Measurements from ENCODE around the gene LRFN3.
A peak's percentile ranks its signal among the peaks of the same experiment; 100 is the strongest.
"Not testable (repeated sequence)": the region's sequence is repeated elsewhere in the genome, so short reads cannot be mapped to it uniquely, and the experiment has no call there.

LRFN3 gene

GRCh38 chr19:35960432-35960972 lies 24.3 kb downstream of the LRFN3 start:
- no peak for FAIRE-seq
- DNase-seq (ENCODE audit: extremely low spot score, insufficient read length, low read depth), result no peak

GRCh38 chr19:35963514-35963913 lies 27.3 kb downstream of the LRFN3 start:
- FAIRE-seq (no peak), DNase-seq (ENCODE audit: extremely low spot score, insufficient read length, low read depth) (no peak)

GRCh38 chr19:35966771-35967170 lies 30.6 kb downstream of the LRFN3 start:
- DNase-seq (ENCODE audit: extremely low spot score, insufficient read length, low read depth), result no peak
- no peak for FAIRE-seq

- no peak for DNase-seq (ENCODE audit: extremely low spot score, insufficient read length, low read depth)
- no peak for FAIRE-seq
These were observed 37.3 kb downstream of the LRFN3 start for GRCh38 chr19:35973487-35973886.

- DNase-seq (ENCODE audit: extremely low spot score, insufficient read length, low read depth) (no peak), FAIRE-seq (no peak)
These were observed 39.5 kb downstream of the LRFN3 start for GRCh38 chr19:35975608-35976214.

GRCh38 chr19:35977446-35978222 lies 41.5 kb downstream of the LRFN3 start:
- no peak for FAIRE-seq
- no peak for DNase-seq (ENCODE audit: extremely low spot score, insufficient read length, low read depth)

- DNase-seq (ENCODE audit: extremely low spot score, insufficient read length, low read depth) (no peak), FAIRE-seq (no peak)
These were observed 42.1 kb downstream of the LRFN3 start for GRCh38 chr19:35978271-35978670.

- DNase-seq (ENCODE audit: extremely low spot score, insufficient read length, low read depth) (no peak), FAIRE-seq (no peak)
These were observed 42.7 kb downstream of the LRFN3 start for GRCh38 chr19:35978832-35979365.

GRCh38 chr19:35980997-35981396 lies 44.8 kb downstream of the LRFN3 start:
- FAIRE-seq; DNase-seq (ENCODE audit: extremely low spot score, insufficient read length, low read depth): not testable (repeated sequence)

- DNase-seq (ENCODE audit: extremely low spot score, insufficient read length, low read depth) (no peak), FAIRE-seq (no peak)
These were observed 47.0 kb downstream of the LRFN3 start for GRCh38 chr19:35983177-35983576.

- FAIRE-seq (no peak), DNase-seq (ENCODE audit: extremely low spot score, insufficient read length, low read depth) (no peak)
These were observed 49.9 kb downstream of the LRFN3 start for GRCh38 chr19:35986111-35986510.

- DNase-seq (ENCODE audit: extremely low spot score, insufficient read length, low read depth) (no peak), FAIRE-seq (peak; percentile 54)
These were observed 50.7 kb downstream of the LRFN3 start for GRCh38 chr19:35986664-35987570.

- DNase-seq (ENCODE audit: extremely low spot score, insufficient read length, low read depth) (no peak), FAIRE-seq (no peak)
These were observed 51.4 kb downstream of the LRFN3 start for GRCh38 chr19:35987571-35987896.

- FAIRE-seq (no peak), DNase-seq (ENCODE audit: extremely low spot score, insufficient read length, low read depth) (no peak)
These were observed 52.6 kb downstream of the LRFN3 start for GRCh38 chr19:35988824-35989223.

GRCh38 chr19:35990156-35990555 lies 54.0 kb downstream of the LRFN3 start:
- no peak for FAIRE-seq

GRCh38 chr19:35990771-35991730 lies 54.9 kb downstream of the LRFN3 start:
- FAIRE-seq (no peak), DNase-seq (ENCODE audit: extremely low spot score, insufficient read length, low read depth) (no peak)

More at GRCh38 chr19:35990156-35990555, 54.0 kb downstream of the LRFN3 start:
- DNase-seq (ENCODE audit: extremely low spot score, insufficient read length, low read depth), result no peak

GRCh38 chr19:35991731-35992450 lies 55.7 kb downstream of the LRFN3 start:
- no peak for FAIRE-seq

GRCh38 chr19:35992907-35993765 lies 57.0 kb downstream of the LRFN3 start:
- FAIRE-seq, result peak; percentile 9
- DNase-seq (ENCODE audit: extremely low spot score, insufficient read length, low read depth), result no peak

More at GRCh38 chr19:35991731-35992450, 55.7 kb downstream of the LRFN3 start:
- no peak for DNase-seq (ENCODE audit: extremely low spot score, insufficient read length, low read depth)
